ENCODE measurements around the gene ADAMTSL5. TPM values are rescaled to one million over a fixed set of nuclear protein-coding genes. Genes with fewer than 3 reads are reported as not detected.

ADAMTSL5 gene
- total and polyA plus RNA-seq, 2 of the 8 experiments (the other 6 are each of a cell fraction or from before 2014, with no cell fraction given), result 0.82 to 0.99 TPM

DNA sequence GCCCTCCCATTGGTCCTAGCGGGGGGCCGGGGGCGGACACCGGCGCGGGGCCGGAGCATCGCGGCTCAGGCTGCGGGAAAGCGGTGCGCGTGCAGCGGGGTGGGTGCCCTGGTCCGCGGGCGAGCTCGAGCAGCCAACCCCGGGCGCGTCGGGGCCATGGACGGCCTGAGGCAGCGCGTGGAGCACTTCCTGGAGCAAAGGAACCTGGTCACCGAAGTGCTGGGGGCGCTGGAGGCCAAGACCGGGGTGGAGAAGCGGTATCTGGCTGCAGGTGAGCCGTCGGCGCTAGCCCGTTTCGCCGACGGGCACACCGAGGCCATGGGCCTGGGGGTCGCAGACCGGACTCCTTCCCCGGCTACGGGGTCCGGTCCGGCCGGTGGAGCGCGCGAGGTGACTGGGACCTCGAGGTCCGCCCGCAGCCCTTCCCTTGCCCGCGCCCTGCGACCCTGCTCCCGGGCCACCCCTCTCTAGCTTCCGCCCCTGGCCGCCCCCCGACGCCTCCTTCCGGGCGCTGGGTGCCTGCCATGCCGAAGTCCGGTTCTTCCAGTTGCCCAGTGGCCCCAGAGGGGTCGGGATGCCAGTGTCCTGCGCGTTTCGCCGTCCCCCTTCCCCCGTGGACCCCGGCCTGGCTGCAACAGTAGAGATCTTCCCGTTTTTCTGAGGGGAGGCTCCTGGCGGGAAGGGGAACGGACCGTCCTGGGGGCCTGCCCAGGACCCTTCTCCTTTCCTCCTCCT, 21.5 kb downstream of the ADAMTSL5 start, which contains the start of gene REEP6 (continued):
- 0 out of 2 replicates have a peak, but pooled peaks have one; percentile 4 for TF ChIP-seq CREB1 (IDR thresholded peaks at IDR 0.05)
- no peak for TF ChIP-seq SIRT6 (IDR thresholded peaks at IDR 0.05; ENCODE audit: low read length)
- TF ChIP-seq EGR1 (IDR thresholded peaks at IDR 0.05; ENCODE audit: borderline replicate concordance, low read depth, low read length), result peak; percentile 58; the same call in 1 of the 2 replicates
- no peak for TF ChIP-seq MAFK (IDR thresholded peaks at IDR 0.05; ENCODE audit: low read depth, low read length)
- peak; percentile 83 for TF ChIP-seq KDM1A (IDR thresholded peaks at IDR 0.05; ENCODE audit: borderline replicate concordance, low read length)
- peak; percentile 29; the same call in 1 of the 2 replicates for TF ChIP-seq POLR2AphosphoS5 (IDR thresholded peaks at IDR 0.05; ENCODE audit: low read depth, low read length)
- no peak for TF ChIP-seq SIN3A (conservative IDR thresholded peaks at IDR 0.05 in 1 of 2, IDR thresholded peaks at IDR 0.05 in 1 of 2; ENCODE audit: low read depth in 1 of 2, low read length in 2 of 2)
- no peak for TF ChIP-seq BACH1 (IDR thresholded peaks at IDR 0.05; ENCODE audit: low read length)
- no peak; a peak in 1 of 4 replicates for TF ChIP-seq HDAC2 (IDR thresholded peaks at IDR 0.05; ENCODE audit: borderline replicate concordance in 1 of 2, low read depth in 2 of 2, low read length in 2 of 2)
- TF ChIP-seq, protein P1, sequence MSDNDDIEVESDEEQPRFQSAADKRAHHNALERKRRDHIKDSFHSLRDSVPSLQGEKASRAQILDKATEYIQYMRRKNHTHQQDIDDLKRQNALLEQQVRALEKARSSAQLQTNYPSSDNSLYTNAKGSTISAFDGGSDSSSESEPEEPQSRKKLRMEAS (IDR thresholded peaks at IDR 0.05), result peak; percentile 50
- TF ChIP-seq KDM4A (IDR thresholded peaks at IDR 0.05; ENCODE audit: low read depth, low read length, severe bottlenecking), result peak; percentile 90
- TF ChIP-seq RFX5 (IDR thresholded peaks at IDR 0.05; ENCODE audit: borderline replicate concordance, low read depth, low read length), result no peak
- TF ChIP-seq SUZ12 (IDR thresholded peaks at IDR 0.05; ENCODE audit: low read length), result 0 out of 2 replicates have a peak, but pooled peaks have one; percentile 33
- TF ChIP-seq, protein P2, sequence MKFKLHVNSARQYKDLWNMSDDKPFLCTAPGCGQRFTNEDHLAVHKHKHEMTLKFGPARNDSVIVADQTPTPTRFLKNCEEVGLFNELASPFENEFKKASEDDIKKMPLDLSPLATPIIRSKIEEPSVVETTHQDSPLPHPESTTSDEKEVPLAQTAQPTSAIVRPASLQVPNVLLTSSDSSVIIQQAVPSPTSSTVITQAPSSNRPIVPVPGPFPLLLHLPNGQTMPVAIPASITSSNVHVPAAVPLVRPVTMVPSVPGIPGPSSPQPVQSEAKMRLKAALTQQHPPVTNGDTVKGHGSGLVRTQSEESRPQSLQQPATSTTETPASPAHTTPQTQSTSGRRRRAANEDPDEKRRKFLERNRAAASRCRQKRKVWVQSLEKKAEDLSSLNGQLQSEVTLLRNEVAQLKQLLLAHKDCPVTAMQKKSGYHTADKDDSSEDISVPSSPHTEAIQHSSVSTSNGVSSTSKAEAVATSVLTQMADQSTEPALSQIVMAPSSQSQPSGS (IDR thresholded peaks at IDR 0.05; ENCODE audit: low read length), result no peak
- no peak for TF ChIP-seq POLR2A (IDR thresholded peaks at IDR 0.05; ENCODE audit: control extremely low read depth in 1 of 2, low read depth in 2 of 2, low read length in 2 of 2)
- TF ChIP-seq CTBP2 (IDR thresholded peaks at IDR 0.05; ENCODE audit: borderline replicate concordance, insufficient read depth, insufficient read length, low read length), result no peak
- no peak for TF ChIP-seq TCF12 (IDR thresholded peaks at IDR 0.05; ENCODE audit: low read depth, low read length)
- no peak for TF ChIP-seq RBBP5 (IDR thresholded peaks at IDR 0.05; ENCODE audit: borderline replicate concordance, low read depth, low read length)
- TF ChIP-seq SIX5 (IDR thresholded peaks at IDR 0.05; ENCODE audit: low read depth, low read length), result no peak
- TF ChIP-seq ASH2L (IDR thresholded peaks at IDR 0.05; ENCODE audit: low read length), result no peak
- TF ChIP-seq, protein P3, sequence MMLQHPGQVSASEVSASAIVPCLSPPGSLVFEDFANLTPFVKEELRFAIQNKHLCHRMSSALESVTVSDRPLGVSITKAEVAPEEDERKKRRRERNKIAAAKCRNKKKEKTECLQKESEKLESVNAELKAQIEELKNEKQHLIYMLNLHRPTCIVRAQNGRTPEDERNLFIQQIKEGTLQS (IDR thresholded peaks at IDR 0.05; ENCODE audit: insufficient read depth, low read depth, low read length), result no peak
- no peak for TF ChIP-seq TBP (IDR thresholded peaks at IDR 0.05; ENCODE audit: low read depth, low read length)
